ENCODE data around the gene TNS1.
"Not testable (repeated sequence)": the region's sequence is repeated elsewhere in the genome, so short reads cannot be mapped to it uniquely, and the experiment has no call there.

Gene TNS1

DNA sequence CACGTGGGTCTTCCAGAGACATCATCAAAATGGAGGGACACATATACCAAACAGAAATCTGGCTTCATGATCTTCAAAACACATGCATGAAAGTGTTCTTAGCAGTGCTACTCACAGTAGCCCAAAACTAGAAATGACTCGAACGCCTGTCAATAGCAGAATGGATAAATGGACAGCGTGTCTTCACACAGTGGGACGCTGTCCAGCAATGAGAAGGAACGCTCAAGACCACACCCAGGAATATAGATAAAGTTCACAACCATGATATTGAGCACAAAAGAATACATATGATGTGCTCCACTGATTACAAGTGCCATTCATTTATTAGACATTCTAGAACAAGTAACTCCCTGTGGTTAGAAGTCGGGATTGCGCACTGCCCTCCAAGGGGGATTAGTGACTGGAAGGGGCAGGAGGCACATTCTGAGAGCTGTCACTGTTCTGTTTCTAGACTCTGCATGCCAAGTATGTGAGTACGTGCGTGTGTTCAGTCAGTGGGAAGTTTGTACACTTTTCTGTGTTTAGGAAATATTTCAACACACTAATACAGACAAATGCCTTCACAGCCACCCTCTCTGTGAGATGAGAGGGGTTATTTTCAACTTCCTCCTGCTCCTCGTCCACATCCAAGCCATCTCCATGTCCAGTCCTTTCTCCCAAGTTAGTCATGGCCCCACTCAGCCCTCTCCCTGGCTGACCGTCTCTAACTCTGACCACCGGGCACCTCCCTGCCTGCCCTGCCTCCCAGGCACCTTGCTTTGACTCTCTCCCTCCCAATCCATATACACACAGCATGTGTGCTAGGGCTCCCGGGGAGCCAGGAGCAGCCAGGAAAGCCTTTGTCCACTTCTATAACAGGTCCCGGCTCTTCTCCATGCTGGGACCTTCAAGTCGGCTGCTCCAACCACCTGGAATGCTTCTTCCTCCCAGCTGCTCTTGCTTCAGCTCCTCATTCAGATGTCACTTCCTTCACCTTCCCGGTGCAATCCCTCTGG, 26.9 kb upstream of the TNS1 start:
- no peak for DNase-seq

DNA sequence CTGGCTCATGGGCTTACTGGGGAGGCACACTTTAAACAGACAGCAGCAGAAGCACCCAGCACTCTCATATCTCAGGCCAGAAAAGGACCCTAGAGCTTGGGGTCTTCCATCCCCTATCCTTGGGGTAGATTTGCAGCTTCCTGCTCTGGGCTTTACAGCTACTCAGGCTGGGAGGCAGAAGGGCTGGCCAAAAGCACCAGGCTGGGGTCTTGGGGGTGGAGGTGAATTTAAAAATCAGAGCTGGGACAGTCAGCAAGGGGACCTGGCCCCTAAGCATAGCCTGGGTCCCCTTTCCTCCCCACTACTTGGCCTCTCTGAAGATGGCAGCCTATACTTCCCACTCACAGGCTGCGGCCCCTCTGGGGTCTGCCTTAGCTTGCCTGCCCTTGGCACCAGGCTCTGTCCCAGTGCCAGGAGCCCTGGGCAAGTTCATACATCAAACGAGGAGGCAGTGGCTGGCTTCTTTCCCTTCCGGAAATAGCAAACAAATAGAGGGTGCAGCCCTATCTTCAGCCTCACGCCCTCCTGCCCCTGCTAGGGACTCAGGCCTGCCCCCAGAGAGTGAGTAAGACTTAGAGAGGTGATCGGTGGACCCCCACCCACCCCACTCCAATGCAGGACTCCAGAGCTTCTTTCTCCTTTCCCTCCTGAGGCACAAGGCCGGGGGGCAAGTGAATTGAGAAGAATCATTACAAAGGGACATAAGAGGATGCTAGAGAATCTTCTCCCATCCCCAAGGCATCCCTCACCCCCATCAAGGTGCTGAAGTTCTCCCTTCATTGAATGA, 26.0 kb upstream of the TNS1 start:
- DNase-seq: no peak

DNA sequence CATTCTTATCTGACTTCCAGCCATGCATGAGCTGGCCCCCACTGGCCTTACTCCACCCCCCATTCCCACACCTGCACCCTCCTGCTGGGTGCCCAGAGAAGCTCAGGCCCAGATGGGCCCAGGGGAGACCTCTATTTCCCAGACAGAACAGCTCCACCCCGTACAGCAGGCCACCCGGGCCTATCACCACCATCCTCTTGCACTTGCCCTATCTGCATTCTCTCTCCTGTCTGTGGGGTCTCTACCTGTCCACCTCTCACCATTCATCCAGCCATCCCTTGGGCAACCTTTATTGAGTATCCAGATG, 25.3 kb upstream of the TNS1 start:
- no peak for DNase-seq

DNA sequence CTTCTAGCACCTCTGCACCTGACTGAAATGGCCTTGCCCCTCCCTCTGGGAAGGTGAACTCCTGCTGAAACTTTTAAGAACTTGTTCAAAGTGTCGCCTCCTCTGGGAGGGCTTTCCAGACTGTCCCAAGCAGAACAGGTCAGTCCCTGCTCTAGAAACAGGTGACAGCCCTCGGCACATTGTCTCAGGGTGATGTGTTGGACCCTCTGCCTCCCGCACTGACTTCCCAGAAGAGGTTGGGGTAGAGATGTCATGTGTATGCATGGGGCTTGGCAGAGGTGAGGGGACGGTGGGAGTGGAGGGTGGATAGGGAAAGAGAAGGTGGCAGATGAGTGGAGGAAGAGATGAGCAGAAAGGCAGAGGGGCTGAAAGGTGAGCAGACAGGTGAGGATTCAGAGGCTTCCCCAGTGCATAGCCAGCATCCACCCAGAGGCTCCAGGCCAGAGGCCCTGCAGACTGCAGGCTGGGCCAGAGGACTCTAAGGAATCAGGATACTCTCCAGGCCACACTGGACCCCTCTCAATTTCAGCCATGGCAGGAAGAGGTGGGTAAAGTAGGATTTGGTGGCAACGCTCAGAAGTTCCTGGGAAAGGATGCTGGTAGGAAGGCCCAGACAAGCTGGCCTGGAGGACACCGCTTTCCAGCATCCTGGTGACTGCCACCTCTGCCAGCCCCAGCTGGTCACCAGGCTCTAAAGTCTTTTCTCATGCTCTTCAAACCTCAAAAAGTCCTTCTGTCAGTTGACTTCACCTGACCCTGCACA, 24.8 kb upstream of the TNS1 start:
- DNase-seq: no peak

DNA sequence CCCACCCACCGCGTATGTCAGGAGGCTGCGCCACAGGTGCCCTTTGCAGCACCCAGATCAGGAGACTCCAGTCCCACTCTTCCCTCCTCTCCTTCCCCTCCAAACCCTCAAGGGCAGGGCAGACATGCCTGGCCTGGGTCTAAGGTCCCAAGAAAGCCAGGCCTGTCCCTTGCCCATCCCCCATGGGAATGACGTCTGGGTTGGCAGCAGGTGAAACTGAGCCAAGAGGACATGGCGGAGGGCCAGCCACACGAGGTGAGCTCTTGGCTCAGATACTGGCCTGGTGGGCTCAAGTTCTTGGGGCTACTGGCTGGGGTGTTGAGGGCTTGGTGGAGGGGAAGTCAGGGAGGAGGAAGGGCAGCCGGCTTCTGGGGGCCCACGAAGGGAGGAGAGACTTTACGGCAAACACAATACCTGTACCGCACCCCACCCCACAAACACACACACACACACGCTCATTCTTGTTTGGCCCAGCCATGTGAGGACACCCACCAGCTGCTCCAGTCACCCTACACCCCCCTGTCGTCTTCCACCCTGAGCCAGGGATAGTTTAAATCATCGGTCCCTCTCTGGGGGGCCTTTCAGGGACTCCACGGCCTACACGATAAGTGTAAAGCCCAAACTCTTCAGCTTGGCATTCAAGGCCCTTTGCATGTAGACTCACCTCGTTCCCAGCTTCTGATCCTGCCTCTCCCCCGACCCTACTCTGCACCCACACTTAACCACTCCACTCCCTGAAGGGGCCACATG, 24.1 kb upstream of the TNS1 start:
- no peak for DNase-seq

DNA sequence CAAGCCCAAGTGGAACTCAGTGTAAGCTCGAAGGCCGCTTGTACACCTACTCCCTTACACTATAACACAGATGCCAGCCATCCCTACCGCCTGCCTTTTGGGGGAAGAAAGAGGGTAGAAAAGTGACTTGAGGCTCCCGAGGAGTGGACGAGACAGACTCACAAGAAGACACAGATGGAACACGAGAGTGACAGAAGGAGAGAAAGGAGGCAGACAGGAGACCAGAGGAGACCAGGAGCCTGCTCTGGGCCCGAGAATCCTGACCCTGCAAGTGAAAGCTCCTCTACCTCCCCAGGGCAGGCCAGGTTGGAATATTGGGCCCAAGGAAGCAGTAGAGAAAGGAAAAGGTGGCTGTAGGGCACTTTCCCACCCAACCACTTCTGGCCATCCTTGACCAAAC, 23.4 kb upstream of the TNS1 start:
- no peak for DNase-seq

DNA sequence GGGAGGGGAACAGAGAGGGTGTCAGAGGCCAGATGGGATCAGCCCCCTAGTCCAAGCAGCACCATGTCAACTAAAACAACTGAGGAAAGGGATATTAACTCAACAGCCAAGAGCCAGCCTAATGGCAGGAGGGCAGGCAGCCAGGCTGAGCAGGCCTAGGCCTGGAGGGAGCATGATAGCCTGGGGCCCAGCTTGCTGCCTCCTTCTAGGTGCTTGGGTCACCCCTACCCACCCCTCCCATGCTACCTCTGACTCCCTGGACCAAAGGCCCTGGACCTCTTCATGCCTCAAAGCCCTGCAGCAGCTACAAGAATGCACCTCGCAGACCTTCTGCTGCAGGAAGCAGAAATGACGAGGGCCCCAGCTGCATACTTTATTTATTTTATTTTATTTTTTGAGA, 22.1 kb upstream of the TNS1 start:
- no peak for DNase-seq

DNA sequence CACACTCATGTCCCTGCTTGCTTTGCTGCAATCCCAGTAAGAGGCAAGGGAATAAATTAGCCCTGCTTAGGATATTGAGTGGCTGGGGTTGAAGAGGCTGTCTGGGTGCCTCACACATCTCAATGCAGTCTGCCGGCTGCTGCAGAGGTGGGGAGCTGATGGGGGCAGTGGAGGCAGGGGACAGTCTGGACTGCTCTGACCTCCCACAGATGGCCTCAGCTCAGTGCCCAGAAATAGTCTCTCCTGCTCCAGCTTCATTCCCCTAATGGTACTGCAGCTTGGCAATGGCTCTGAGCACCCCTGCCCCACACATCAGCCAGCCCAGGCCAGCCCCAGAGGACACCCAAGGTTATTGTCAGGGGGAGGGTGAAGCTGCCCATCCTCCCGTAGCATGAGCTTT, 21.5 kb upstream of the TNS1 start:
- DNase-seq: no peak

DNA sequence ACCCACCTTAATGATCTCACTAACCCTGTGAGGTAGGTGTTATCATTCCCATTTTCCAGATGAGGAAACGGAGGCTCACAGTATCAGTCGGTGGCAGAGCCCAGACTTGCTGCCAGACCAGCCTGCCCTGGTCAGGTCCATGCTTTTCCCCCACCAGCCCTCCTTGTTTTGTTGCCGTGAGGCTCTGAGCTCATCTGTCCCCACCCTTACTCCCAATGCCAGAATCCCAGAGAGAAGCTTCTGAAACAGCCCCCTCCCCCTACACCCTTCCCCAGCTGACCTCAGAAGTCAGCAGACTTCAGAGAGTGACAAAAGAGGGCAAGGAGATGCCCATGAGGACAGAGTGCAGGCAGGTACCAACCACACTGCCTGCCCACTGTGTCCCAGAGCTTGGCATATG, 20.8 kb upstream of the TNS1 start:
- no peak for DNase-seq

DNA sequence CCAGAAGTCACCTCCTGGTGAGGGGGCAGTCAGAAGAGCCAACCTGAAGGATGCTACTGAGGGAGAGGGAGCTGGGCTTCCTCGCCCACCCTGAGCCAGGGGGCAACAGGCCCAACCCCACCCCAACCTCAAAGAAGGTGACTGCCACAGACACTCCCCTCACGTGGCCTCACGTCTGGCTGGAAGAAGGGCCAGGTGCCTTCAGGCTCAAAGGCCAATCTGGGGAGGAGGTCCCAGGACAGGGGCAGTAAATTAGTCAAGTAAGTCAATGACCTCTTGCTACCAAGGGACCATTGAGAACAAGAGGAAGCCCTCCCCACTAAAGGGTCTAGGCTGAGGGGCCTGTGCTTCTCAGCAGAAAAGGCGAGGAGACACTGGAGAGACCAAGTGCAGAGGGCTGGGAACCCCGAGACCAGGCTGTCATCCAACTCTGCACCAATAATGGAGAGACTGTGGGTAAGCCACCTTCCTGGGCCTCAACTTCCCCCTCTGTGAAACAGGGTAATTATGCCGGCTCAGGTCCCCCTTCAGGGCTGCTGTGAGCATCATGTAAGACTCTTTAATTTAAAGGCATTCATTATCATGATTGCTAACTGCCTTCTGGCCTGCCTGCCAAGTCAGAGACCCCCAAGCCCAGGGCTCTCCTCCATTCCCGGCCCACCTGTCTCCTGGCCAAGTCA, 20.2 kb upstream of the TNS1 start:
- DNase-seq: no peak

DNA sequence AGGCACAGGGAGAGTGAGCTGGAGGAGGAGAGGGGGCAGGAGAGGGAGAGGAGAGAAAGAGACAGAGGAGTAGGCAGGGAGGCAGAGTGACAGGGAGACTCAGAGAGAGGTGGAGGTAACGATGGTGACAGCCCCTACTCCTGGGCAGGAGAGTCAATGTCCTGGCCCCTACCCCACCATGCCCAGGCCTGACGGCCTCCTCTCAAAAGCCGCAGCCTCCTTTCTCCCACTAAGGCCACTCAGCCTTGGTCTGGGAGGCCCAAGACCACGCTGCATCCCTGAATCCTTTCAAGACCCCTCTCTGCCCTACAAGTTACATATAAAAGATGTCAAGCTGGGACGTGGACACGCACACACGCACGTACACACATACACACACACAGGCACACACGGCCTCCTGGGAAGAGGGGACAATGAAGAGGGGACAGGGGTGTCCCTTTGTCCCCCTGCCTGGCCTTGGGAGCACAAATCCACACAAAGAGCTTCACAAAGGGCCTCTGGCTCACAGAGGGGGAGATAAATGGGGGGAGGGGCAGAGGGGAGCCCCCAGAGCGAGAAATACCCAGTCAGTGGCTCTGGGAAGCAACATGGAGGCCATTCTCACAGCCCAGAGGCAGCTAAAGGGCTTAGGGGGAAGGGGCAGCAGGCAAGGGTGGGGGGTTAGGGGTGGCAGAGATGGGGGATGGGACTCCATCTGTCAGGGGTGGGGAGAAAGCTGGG, 19.5 kb upstream of the TNS1 start:
- no peak for DNase-seq

DNA sequence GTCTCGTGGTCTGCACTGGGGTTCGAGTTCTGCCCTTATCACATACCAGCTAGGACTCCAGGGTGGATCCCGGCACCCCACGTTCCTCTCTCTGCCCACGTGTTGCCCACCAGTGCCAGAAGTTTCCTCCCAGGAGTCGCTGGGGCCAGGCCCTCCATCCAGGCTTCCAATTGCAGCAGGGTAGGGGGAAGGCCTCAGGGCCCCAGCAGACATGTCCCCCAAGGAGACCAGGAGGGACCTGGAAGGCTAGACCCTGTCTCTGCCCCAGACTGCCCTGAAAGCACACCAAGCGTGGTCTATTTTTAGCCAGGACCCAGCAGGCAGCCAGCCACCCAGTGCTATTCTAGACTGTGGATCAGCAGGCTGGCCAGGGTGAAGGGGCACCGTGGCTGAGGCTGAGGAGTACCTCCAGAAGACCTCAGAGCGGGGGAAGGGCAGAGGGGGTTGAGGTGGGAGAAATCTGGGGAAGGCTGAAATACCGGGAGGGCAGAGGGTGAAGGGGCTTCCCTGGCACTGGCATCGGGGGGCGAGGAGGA, 18.8 kb upstream of the TNS1 start:
- DNase-seq: no peak

DNA sequence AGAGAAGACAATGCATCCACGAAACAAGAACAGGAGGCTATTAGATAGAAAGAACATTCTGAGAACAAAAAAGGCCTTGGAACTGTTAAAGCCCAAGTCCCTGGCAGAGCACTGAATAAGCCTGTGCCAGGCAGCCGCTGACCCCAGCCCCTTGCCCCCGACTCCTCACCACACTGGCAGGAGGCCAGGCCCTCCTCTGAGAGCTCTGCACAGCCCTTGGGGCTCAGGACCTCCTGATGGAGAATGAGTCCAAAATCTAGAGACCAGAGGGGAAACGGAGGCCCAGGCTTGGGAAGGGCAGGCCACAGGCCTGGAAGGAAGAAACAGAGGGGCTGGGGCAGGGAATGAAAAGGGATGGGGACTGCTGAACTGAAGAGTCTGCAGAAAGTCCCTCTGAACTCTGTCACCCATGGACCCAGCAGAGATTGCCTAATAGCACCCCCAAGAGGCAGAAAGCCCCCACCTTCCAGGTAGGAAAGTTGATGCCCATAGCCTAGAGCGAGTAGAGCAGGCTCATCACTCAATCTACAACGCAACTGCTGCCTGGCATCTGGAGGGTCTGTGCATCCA, 18.3 kb upstream of the TNS1 start:
- no peak for DNase-seq

DNA sequence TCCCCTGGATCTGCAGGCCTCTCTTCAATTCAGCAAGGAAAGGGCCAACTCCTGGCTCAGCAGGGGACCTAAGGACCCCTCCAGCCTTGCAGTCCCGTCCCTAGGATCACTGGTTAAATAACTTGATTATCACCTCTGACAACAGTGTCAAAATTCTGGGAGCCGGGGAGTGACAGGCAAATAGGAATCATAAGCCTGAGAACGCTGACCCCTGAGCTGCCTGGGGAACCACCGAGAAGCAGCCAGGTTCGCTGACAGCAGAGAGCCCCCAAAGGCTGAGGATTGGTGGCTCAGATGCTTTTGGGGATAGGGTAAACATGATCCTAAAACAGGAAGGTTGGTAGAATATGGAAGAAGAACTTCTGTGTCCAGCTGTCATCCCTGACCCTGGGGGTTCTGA, 17.5 kb upstream of the TNS1 start:
- DNase-seq: no peak

DNA sequence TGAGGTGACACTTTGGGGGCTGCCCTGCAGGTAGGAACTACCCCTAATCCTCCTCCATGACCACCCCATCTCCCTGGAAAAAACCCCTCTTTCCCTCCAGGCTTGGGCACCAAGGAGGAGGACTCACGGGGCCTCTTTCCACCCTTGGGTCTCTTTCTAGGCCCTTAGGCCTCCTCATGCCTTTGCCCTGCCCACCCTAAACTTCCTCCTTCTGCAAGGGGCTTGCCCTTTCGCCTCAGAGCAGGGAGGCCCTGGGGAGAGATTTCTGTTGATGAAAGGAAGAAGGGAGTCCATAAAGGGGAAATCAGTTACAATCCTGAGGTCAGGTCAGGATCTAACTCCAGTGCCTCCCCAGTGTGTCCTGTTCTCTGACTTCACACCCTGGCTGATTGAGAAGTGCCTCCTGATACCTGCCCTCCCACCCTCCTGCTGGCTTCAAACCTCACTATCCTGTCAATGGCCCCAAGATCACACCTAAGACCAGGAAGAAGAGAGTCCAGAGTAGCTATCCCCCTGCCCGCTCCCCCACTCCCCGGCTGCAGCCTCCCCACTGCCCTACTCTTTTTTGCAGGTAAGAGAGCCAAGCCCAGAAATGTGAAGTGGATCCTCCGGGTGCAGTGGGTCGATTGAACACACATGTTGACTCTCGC, 16.7 kb upstream of the TNS1 start:
- no peak for DNase-seq

DNA sequence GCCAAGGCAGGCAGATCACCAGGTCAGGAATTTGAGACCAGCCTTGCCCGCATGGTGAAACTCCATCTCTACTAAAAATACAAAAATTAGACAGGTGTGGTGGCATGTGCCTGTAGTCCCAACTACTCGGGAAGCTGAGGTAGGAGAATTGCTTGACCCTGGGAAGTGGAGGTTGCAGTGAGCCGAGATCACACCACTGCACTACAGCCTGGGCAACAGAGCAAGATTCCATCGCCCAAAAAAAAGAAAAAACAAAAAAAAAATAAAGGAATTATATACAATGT, 16.0 kb upstream of the TNS1 start:
- not testable (repeated sequence) for DNase-seq

DNA sequence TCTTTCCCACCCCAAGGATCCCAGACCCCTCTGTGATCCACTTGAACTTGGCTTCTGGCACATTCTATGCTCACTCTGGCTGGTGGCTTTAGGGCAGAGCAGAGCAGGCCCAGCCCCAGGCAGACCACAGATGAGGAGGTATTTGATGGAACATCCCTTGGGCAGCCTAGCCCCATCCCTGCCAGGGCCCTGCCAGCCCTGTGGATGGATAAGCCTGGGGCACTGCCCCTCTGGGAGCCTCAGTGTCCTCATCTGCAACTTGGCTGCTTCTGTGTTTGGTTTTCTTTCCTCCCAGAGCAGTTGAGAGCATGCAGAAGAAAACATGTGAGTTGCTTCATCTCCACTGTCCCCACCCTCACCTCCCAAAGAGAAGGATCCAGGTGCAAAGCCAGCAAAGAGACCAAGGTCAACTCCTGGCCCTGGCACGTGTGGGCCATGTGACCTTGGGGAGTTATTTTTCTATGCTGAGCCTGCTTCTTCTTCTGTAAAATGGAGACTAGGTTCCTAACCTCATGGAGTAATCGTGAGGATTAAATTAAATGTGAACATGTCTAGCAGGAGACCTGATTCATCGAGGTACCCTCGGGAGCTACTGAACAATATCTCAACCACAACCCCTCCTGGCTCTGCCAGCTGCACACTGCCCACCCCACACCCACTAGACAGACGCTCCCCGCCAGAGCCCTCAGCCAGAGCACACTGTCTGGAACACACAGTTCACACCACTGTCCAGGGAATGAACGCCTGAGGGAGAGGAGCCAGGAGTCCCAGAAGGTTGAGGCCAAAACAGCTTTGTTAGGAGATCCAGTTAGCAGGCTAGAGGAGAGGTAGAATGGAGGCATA, 14.6 kb upstream of the TNS1 start:
- no peak for DNase-seq

DNA sequence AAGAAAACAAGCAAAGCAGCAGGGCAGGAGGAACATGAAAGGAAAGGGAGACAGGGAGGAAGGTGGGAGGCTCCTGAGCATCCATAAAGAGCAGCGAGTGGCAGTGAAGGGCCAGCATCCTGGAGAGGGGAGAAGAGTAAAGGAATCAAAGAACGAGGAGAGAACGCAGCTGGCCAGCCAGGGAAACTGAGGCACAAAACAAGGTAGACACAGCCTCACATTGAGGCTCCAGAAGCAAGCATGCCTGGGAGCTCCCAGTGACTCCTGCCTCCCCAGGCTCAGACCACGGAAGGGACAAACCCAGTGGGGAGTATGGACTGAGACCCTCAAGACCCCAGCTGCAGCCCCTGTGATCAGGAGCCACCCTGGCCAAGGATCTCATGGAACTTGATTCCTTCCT, 14.0 kb upstream of the TNS1 start:
- no peak for DNase-seq
